ENCODE results near the gene LRRC8A. TPM values are rescaled to one million over a fixed set of nuclear protein-coding genes. Genes with fewer than 3 reads are reported as not detected.

Gene LRRC8A
- total and polyA plus RNA-seq, 2 of the 8 experiments (the other 6 are each of a cell fraction or from before 2014, with no cell fraction given): 103 to 111 TPM

DNA sequence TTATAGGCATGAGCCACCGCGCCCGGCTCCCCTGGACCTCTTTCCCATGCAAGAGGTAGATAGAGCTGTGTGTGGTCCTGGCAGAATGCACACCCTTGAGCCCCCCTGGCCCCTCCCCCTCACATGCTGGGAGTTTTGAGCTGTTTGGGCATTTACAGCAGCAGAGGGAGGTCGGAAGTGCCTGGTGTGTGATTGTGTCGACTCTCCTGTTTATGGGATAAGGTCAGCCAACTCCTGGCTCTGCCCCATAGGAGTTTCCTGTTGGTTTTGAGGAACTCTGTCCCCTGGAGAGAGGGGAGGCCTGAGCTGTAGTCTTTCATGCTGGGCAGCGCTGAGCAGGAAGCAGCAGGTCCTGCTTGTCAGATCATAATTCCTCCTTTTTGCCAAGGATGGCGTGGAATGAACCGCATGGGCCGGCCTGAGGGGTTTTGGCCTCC, 6.0 kb downstream of the LRRC8A start:
- peak overlapping the region; percentile 99 for H2AK5ac ChIP-seq (ENCODE audit: low read depth, low read length)
- DNase-seq (ENCODE audit: low read depth in 1 of 2, low spot score in 2 of 2): peak; percentile 70 to 81
- H2BK5ac ChIP-seq (ENCODE audit: low read depth, low read length): peak overlapping the region; percentile 97; the same call in 1 of the 2 replicates
- H4K91ac ChIP-seq (replicated peaks; ENCODE audit: insufficient read length, low read length): peak overlapping the region; percentile 98
- peak overlapping the region; percentile 29 to 45; a peak in 3 of 4 replicates for H3K4me2 ChIP-seq (ENCODE audit: insufficient read depth in 1 of 2, low read depth in 2 of 2, low read length in 2 of 2)
- H3K4ac ChIP-seq (replicated peaks; ENCODE audit: insufficient read length, low read depth, low read length): no peak overlapping the region
- H3K79me1 ChIP-seq (ENCODE audit: low read depth, low read length): peaks cover 32% of the 10 kb centered on the region
- no peak overlapping the region for H4K5ac ChIP-seq (ENCODE audit: insufficient read length, low read depth, low read length)
- peak overlapping the region in 1 of 4 experiments; percentile 1; a peak in 1 of 8 replicates for H3K4me3 ChIP-seq (ENCODE audit: extremely low read depth in 1 of 4, insufficient read depth in 2 of 4, low read depth in 3 of 4, low read length in 4 of 4)
- ChIA-PET CTCF (ENCODE audit: partially characterized antibody) (interaction anchor here (1.0 to 3.0 kb wide), 7 partner anchors 9 to 40 kb away, joined by 3 to 24 read pairs (median 4); no protein-coding TSS in a partner anchor), POLR2A (ENCODE audit: partially characterized antibody) (interaction anchor here (0.5 to 2.4 kb wide), 17 partner anchors 8 to 281 kb away, joined by 3 to 12 read pairs (median 3); no protein-coding TSS in a partner anchor)
- H3K14ac ChIP-seq (ENCODE audit: insufficient read length): no peak overlapping the region
- H2BK15ac ChIP-seq (ENCODE audit: low read length): peak overlapping the region; percentile 47; the same call in 1 of the 2 replicates
- FAIRE-seq: no peak
- peak overlapping the region; percentile 66; the same call in 1 of the 2 replicates for H4K8ac ChIP-seq (ENCODE audit: extremely low read depth, insufficient read depth, low read length)
- H2BK120ac ChIP-seq (replicated peaks; ENCODE audit: low read depth, low read length): no peak overlapping the region
- H3K9me3 ChIP-seq (ENCODE audit: insufficient read depth in 2 of 2, low read depth in 1 of 2, low read length in 1 of 2): no peaks in the 10 kb centered on the region
- peaks cover 3 to 20% (median 12%) of the 10 kb centered on the region in 4 experiments for H3K36me3 ChIP-seq (ENCODE audit: control insufficient read depth in 2 of 4, insufficient read depth in 4 of 4, low read length in 3 of 4)
- 26% methylated on average over 9 of the region's 9 CpGs; no CpG with 5 or more reads in 1 of the 2 experiments for WGBS, 2 experiments (ENCODE audit: extremely low coverage in 1 of 2, insufficient coverage in 1 of 2, insufficient read length in 1 of 2, insufficient replicate concordance in 2 of 2, low coverage in 1 of 2, low lambda C conversion rate in 2 of 2, missing lambda C conversion rate in 1 of 2)
- H3K56ac ChIP-seq (replicated peaks; ENCODE audit: insufficient read length, low read depth, low read length): no peak overlapping the region
- H2BK12ac ChIP-seq (ENCODE audit: low read depth, low read length): 0 out of 2 replicates have a peak overlapping the region, but pooled peaks have one; percentile 98
- H3K4me1 ChIP-seq (replicated peaks in 1 of 4; ENCODE audit: control insufficient read depth in 3 of 4, insufficient read depth in 4 of 4, low read length in 3 of 4): peaks cover 6 to 36% (median 21%) of the 10 kb centered on the region in 4 experiments
- H3K23ac ChIP-seq (ENCODE audit: insufficient read length): no peak overlapping the region
- H3K9ac ChIP-seq (replicated peaks in 1 of 4; ENCODE audit: extremely low read depth in 1 of 4, low read depth in 3 of 4, low read length in 3 of 4): peak overlapping the region in 1 of 4 experiments; percentile 21; a peak in 2 of 7 replicates
- H4K20me1 ChIP-seq (replicated peaks in 1 of 2; ENCODE audit: control insufficient read depth in 1 of 2, insufficient read depth in 2 of 2, low read length in 2 of 2): peaks cover 0 to 18% of the 10 kb centered on the region in 2 experiments
- H2BK20ac ChIP-seq (ENCODE audit: low read length): peak overlapping the region; percentile 66; the same call in 1 of the 2 replicates
- no peak overlapping the region for H3K18ac ChIP-seq (ENCODE audit: extremely low read depth, low read length)
- peak overlapping the region; percentile 64; the same call in 1 of the 2 replicates for H3K27ac ChIP-seq (ENCODE audit: low read depth, low read length)
- H3K27me3 ChIP-seq (replicated peaks in 1 of 4; ENCODE audit: control insufficient read depth in 3 of 4, extremely low read depth in 1 of 4, insufficient read depth in 3 of 4, low read length in 3 of 4): no peaks in the 10 kb centered on the region
- peaks cover under 1% of the 10 kb centered on the region for H3K23me2 ChIP-seq (ENCODE audit: low read depth, low read length)
- no peak overlapping the region for H2AFZ ChIP-seq (ENCODE audit: low read length)
- peaks cover 19 to 92% of the 10 kb centered on the region in 2 experiments for H3K79me2 ChIP-seq (ENCODE audit: control insufficient read depth in 1 of 2, insufficient read depth in 2 of 2, low read length in 2 of 2)
- TF ChIP-seq CHD1 (IDR thresholded peaks at IDR 0.05; ENCODE audit: low read depth, low read length) (no peak), SIX5 (IDR thresholded peaks at IDR 0.05; ENCODE audit: low read depth, low read length) (no peak), CEBPB (IDR thresholded peaks at IDR 0.05; ENCODE audit: low read depth, low read length) (no peak), SP1 (IDR thresholded peaks at IDR 0.05; ENCODE audit: low read depth, low read length) (0 out of 2 replicates have a peak, but pooled peaks have one; percentile 50), ZNF274 (IDR thresholded peaks at IDR 0.05; ENCODE audit: borderline replicate concordance, extremely low read depth, low read length) (no peak), TEAD4 (IDR thresholded peaks at IDR 0.05; ENCODE audit: low read depth, low read length) (peak; percentile 56; the same call in 1 of the 2 replicates), TBP (IDR thresholded peaks at IDR 0.05; ENCODE audit: low read depth, low read length) (peak; percentile 57; the same call in 1 of the 2 replicates), KDM1A (IDR thresholded peaks at IDR 0.05; ENCODE audit: borderline replicate concordance, low read length) (no peak), RBBP5 (IDR thresholded peaks at IDR 0.05; ENCODE audit: borderline replicate concordance, low read depth, low read length) (no peak)
- TF ChIP-seq, protein P1, sequence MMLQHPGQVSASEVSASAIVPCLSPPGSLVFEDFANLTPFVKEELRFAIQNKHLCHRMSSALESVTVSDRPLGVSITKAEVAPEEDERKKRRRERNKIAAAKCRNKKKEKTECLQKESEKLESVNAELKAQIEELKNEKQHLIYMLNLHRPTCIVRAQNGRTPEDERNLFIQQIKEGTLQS (IDR thresholded peaks at IDR 0.05; ENCODE audit: insufficient read depth, low read depth, low read length): no peak
- TF ChIP-seq, protein P2, sequence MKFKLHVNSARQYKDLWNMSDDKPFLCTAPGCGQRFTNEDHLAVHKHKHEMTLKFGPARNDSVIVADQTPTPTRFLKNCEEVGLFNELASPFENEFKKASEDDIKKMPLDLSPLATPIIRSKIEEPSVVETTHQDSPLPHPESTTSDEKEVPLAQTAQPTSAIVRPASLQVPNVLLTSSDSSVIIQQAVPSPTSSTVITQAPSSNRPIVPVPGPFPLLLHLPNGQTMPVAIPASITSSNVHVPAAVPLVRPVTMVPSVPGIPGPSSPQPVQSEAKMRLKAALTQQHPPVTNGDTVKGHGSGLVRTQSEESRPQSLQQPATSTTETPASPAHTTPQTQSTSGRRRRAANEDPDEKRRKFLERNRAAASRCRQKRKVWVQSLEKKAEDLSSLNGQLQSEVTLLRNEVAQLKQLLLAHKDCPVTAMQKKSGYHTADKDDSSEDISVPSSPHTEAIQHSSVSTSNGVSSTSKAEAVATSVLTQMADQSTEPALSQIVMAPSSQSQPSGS (IDR thresholded peaks at IDR 0.05; ENCODE audit: low read length): no peak
